Liver (tissue), 3 donors: ENCODE results near the gene B3GAT3.
"Not testable (repeated sequence)": the region's sequence is repeated elsewhere in the genome, so short reads cannot be mapped to it uniquely, and the experiment has no call there.

Experiments
- CTCF ChIP-seq: fragments of 150-350 bp; IDR thresholded peaks from 2 replicates; pipeline ENCODE4 v1.5.1; 2017; ENCODE audit warnings: improper control_type of control experiment, low read depth, low read length; ENCODE audit not compliant: missing input control
- GABPA ChIP-seq, 2 donors: IDR thresholded peaks in 1 of 2; conservative IDR thresholded peaks in 1 of 2; 2 replicates each; pipeline ENCODE4 v1.6.1; 2016; ENCODE audit warnings: antibody characterized with exemption in 2 of 2, mild to moderate bottlenecking in 1 of 2, moderate library complexity in 1 of 2
- HNF4G ChIP-seq: IDR thresholded peaks from 2 replicates; pipeline ENCODE4 v1.6.1; 2016; ENCODE audit warnings: antibody characterized with exemption
- JUND ChIP-seq, 2 donors: IDR thresholded peaks; 2 replicates each; pipeline ENCODE4 v1.6.1; 2016; ENCODE audit warnings: antibody characterized with exemption in 2 of 2
- NR2F2 ChIP-seq: IDR thresholded peaks from 2 replicates; pipeline ENCODE4 v1.6.1; 2016; ENCODE audit warnings: antibody characterized with exemption
- RAD21 ChIP-seq, 2 donors: IDR thresholded peaks; 2 replicates each; pipeline ENCODE4 v1.6.1; 2016; ENCODE audit warnings: antibody characterized with exemption in 2 of 2, mild to moderate bottlenecking in 2 of 2
- REST ChIP-seq: IDR thresholded peaks from 2 replicates; pipeline ENCODE4 v1.6.1; 2016; ENCODE audit warnings: antibody characterized with exemption, mild to moderate bottlenecking
- donor health status: healthy.
- donor health status: healthy.

GRCh38 chr11:62585356-62585755 lies 36.4 kb downstream of the B3GAT3 start:
- not testable (repeated sequence) for TF ChIP-seq CTCF; RAD21 (IDR thresholded peaks at IDR 0.05); HNF4G; JUND (IDR thresholded peaks at IDR 0.05); NR2F2; GABPA (IDR thresholded peaks at IDR 0.05 in 1 of 2, conservative IDR thresholded peaks at IDR 0.05 in 1 of 2); REST
